ENCODE results near the gene RGL2. TPM values are rescaled to one million over a fixed set of nuclear protein-coding genes. Genes with fewer than 3 reads are reported as not detected.

RGL2 gene
- total and polyA plus RNA-seq, 10 of the 15 experiments (the other 5 are each of a cell fraction or from before 2014, with no cell fraction given), result 0.84 to 21.2 (median 6.8) TPM

DNA sequence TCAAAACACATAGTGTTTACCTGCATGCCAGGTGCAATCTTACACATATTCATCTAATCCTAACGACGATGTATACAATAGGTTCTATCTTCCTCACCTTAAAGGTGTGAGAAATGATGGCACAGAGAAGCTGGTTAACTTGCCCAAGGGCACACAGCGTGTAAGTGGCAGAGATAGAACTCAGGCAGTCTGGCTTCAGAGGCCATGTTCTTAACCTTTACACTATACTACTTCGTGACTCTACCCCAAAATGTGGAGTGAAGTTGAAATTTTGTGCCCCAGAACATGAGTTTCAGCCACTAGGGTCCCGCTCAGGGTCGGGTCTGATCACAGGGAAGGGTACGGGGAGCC, 27.6 kb downstream of the RGL2 start (continued):
- TF ChIP-seq, protein P1, sequence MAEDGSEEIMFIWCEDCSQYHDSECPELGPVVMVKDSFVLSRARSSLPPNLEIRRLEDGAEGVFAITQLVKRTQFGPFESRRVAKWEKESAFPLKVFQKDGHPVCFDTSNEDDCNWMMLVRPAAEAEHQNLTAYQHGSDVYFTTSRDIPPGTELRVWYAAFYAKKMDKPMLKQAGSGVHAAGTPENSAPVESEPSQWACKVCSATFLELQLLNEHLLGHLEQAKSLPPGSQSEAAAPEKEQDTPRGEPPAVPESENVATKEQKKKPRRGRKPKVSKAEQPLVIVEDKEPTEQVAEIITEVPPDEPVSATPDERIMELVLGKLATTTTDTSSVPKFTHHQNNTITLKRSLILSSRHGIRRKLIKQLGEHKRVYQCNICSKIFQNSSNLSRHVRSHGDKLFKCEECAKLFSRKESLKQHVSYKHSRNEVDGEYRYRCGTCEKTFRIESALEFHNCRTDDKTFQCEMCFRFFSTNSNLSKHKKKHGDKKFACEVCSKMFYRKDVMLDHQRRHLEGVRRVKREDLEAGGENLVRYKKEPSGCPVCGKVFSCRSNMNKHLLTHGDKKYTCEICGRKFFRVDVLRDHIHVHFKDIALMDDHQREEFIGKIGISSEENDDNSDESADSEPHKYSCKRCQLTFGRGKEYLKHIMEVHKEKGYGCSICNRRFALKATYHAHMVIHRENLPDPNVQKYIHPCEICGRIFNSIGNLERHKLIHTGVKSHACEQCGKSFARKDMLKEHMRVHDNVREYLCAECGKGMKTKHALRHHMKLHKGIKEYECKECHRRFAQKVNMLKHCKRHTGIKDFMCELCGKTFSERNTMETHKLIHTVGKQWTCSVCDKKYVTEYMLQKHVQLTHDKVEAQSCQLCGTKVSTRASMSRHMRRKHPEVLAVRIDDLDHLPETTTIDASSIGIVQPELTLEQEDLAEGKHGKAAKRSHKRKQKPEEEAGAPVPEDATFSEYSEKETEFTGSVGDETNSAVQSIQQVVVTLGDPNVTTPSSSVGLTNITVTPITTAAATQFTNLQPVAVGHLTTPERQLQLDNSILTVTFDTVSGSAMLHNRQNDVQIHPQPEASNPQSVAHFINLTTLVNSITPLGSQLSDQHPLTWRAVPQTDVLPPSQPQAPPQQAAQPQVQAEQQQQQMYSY (CRISPR knock-in tag; IDR thresholded peaks at IDR 0.05), result no peak
- no peak for TF ChIP-seq ZNF622 (IDR thresholded peaks at IDR 0.05)
- TF ChIP-seq, protein P2, sequence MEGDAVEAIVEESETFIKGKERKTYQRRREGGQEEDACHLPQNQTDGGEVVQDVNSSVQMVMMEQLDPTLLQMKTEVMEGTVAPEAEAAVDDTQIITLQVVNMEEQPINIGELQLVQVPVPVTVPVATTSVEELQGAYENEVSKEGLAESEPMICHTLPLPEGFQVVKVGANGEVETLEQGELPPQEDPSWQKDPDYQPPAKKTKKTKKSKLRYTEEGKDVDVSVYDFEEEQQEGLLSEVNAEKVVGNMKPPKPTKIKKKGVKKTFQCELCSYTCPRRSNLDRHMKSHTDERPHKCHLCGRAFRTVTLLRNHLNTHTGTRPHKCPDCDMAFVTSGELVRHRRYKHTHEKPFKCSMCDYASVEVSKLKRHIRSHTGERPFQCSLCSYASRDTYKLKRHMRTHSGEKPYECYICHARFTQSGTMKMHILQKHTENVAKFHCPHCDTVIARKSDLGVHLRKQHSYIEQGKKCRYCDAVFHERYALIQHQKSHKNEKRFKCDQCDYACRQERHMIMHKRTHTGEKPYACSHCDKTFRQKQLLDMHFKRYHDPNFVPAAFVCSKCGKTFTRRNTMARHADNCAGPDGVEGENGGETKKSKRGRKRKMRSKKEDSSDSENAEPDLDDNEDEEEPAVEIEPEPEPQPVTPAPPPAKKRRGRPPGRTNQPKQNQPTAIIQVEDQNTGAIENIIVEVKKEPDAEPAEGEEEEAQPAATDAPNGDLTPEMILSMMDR (IDR thresholded peaks at IDR 0.05 in 2 of 3, conservative IDR thresholded peaks at IDR 0.05 in 1 of 3; ENCODE audit: control insufficient read depth in 2 of 3, extremely low read depth in 1 of 3, insufficient read depth in 1 of 3, low read depth in 3 of 3, low read length in 3 of 3), result no peak
- TF ChIP-seq STAT1 (conservative IDR thresholded peaks at IDR 0.05), result no peak
- TF ChIP-seq CBX5 (IDR thresholded peaks at IDR 0.05; ENCODE audit: low read depth), result no peak
- no peak for TF ChIP-seq POLR2AphosphoS2 (IDR thresholded peaks at IDR 0.05; ENCODE audit: low read depth, low read length)
- no peak for TF ChIP-seq SIX5 (IDR thresholded peaks at IDR 0.05; ENCODE audit: low read depth, low read length, severe bottlenecking)
- TF ChIP-seq WRNIP1 (IDR thresholded peaks at IDR 0.05; ENCODE audit: borderline replicate concordance, low read depth, low read length), result peak; percentile 85; the same call in 1 of the 2 replicates
- no peak for TF ChIP-seq CBX3 (IDR thresholded peaks at IDR 0.05; ENCODE audit: borderline replicate concordance, low read depth)
- TF ChIP-seq, protein P3, sequence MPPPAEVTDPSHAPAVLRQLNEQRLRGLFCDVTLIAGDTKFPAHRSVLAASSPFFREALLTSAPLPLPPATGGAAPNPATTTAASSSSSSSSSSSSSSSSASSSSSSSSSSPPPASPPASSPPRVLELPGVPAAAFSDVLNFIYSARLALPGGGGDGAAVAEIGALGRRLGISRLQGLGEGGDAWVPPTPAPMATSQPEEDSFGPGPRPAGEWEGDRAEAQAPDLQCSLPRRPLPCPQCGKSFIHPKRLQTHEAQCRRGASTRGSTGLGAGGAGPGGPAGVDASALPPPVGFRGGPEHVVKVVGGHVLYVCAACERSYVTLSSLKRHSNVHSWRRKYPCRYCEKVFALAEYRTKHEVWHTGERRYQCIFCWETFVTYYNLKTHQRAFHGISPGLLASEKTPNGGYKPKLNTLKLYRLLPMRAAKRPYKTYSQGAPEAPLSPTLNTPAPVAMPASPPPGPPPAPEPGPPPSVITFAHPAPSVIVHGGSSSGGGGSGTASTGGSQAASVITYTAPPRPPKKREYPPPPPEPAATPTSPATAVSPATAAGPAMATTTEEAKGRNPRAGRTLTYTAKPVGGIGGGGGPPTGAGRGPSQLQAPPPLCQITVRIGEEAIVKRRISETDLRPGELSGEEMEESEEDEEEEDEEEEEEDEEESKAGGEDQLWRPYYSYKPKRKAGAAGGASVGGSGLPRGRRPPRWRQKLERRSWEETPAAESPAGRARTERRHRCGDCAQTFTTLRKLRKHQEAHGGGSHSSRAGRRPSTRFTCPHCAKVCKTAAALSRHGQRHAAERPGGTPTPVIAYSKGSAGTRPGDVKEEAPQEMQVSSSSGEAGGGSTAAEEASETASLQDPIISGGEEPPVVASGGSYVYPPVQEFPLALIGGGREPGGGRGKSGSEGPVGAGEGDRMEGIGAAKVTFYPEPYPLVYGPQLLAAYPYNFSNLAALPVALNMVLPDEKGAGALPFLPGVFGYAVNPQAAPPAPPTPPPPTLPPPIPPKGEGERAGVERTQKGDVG (CRISPR knock-in tag; IDR thresholded peaks at IDR 0.05), result 0 out of 2 replicates have a peak, but pooled peaks have one; percentile 8
- TF ChIP-seq, protein P4, sequence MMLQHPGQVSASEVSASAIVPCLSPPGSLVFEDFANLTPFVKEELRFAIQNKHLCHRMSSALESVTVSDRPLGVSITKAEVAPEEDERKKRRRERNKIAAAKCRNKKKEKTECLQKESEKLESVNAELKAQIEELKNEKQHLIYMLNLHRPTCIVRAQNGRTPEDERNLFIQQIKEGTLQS (IDR thresholded peaks at IDR 0.05; ENCODE audit: borderline replicate concordance, extremely low read depth, low read depth, low read length), result no peak
- no peak for TF ChIP-seq NFYB (IDR thresholded peaks at IDR 0.05; ENCODE audit: insufficient read depth, low read depth, low read length)
- TF ChIP-seq, protein P5, sequence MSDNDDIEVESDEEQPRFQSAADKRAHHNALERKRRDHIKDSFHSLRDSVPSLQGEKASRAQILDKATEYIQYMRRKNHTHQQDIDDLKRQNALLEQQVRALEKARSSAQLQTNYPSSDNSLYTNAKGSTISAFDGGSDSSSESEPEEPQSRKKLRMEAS (IDR thresholded peaks at IDR 0.05; ENCODE audit: low read depth, low read length), result no peak
- no peak for TF ChIP-seq POU2F2 (IDR thresholded peaks at IDR 0.05; ENCODE audit: borderline replicate concordance, low read depth, low read length)
- TF ChIP-seq, protein P6, sequence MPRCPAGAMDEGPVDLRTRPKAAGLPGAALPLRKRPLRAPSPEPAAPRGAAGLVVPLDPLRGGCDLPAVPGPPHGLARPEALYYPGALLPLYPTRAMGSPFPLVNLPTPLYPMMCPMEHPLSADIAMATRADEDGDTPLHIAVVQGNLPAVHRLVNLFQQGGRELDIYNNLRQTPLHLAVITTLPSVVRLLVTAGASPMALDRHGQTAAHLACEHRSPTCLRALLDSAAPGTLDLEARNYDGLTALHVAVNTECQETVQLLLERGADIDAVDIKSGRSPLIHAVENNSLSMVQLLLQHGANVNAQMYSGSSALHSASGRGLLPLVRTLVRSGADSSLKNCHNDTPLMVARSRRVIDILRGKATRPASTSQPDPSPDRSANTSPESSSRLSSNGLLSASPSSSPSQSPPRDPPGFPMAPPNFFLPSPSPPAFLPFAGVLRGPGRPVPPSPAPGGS (IDR thresholded peaks at IDR 0.05; ENCODE audit: borderline replicate concordance, insufficient read depth, low read depth, low read length, poor library complexity, severe bottlenecking), result no peak
